GM18526 (cell line): ENCODE data around the gene AKT1.

Experiments used
- POLR2A ChIP-seq: IDR thresholded peaks from 3 replicates; pipeline ENCODE4 v1.6.1; 2011; ENCODE audit not compliant: insufficient read length; ENCODE audit errors: extremely low read depth

The AKT1 gene

DNA sequence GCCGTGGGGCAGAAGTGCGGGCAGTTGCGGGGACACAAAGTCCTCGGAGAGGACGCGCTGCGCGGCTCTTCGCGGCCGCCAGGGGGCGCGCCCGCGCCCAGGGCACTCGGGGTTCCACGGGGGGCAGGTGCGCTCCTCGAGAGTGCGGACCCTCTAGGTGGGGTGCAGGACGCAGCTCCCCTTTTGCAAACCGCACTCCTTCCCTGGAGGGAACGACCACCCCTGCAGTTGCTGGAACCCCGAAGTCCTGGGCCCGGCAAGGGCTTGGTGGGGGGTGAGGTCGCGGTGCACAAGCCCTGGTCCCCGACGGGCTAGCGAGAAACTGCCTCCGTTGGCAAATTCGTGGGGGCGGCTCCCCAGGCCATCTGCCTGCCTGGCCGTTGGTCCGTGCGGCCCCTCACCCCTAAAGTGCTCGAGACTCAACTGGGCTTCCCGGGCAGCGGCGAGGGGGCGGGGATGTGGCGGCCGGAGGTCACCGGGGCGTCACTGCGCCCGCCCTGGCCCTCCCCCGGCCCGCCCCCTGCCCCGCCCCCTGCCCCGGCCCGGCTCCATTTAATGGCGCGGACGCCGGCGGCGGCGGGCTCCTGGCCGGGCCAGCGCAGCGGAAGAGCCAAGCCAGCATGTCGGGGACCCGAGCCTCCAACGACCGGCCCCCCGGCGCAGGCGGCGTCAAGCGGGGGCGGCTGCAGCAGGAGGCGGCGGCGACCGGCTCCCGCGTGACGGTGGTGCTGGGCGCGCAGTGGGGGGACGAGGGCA, 71.7 kb downstream of the AKT1 start, which contains the start of gene ADSS1:
Gene ADSS1 (plus strand): TSS at position 579 of the 756 bp plus-strand sequence. CDS start 42 bp downstream, at position 621.
- TF ChIP-seq POLR2A = peak; percentile 32

DNA sequence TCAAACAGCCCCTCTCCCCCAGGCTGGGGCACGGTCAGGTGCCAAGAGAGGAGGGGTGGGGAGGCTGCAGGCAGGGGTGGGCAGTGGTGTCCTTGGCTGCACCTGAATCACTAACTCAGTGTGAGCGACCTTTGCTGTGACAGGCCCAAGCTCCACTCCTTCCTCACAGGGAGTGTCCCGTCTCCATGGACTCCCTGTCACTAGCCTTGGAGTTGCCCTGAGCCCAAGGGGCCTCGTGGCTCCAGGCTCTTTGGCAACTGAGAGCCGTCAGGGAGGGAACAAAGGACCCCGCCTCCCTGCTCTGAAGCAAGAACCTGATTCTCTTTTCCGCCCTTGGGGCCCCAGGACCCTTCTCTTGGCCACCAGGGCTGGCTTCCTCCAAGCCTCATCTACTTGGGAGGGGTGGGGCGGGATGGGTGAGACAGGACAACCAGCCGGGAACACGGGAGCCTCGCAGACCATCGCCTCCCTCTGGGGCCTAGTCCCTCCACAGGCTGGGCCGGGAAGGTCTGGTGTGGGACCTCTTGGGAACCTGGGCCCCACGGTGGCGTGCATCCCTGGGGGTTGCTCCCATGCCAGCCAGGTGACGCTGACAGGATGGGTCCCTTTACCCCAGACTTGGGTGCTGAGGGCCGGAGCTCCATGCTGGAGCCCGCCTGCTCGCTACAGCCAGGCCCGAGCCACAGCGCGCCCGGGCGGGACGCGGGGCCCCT, 72.5 kb downstream of the AKT1 start:
- no peak for TF ChIP-seq POLR2A

DNA sequence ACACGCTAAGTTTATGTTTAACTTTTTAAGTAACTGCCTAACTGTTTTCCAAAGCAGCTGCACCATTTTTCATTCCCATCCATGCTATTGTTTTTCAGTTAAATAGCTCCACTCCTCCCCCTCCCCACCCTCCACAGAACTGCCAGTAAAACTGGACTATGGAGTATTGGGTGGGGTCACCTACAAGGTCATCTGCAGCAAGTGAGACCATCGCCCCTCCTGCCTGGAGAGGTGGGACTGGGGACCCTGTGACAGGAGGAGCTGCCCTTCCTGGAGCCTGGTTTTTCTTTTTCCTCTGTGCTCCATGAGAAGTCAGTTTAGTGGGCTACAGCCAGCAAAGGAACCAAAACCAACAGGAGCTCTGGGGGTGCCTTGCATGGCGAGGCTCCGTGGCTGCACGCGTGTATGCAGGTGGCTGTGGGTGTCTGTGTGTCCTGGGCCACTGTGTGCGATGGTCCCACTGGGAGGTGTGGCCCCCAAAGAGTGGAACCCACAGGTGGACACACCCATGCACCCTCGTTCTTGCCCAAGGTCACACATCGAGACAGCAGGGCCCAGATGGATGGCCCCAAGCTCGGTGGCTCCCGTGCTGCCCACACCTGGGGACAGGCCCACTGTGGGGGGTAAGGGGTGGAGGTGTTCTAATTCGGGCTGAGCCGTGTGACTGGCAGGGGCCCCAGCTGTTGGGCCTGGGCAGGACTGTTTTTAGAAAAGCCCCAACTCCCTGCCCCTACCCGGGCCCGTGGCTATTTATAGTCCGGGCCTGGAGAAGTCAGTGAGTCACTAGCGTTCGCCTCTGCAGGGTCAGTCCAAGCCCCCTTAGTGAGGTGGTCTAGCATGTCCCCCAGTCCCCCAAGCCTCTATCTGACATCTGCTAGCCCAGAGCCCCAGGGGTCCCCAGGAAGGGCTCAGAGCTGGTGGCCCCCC, 73.8 kb downstream of the AKT1 start:
- TF ChIP-seq POLR2A = no peak
